ENCODE measurements around the gene MCF2L.

- TF ChIP-seq CTCF (IDR thresholded peaks at IDR 0.05; ENCODE audit: low read depth, low read length) (no peak), EZH2phosphoT487 (IDR thresholded peaks at IDR 0.05; ENCODE audit: low read depth) (no peak)
Measured at GRCh38 chr13:112978561-112979405, 9.8 kb downstream of the MCF2L start.

Data from OCI-LY3 (cell line).